SK-N-MC (cell line): ENCODE results near the gene ERC2.

Source experiments
- DNase-seq: peaks from one replicate; pipeline ENCODE4 v3.0.0-alpha.2; 2011; ENCODE audit warnings: low read depth, low spot score
- H3K27ac ChIP-seq: fragments of 200-600 bp; sonication (generic); 2 replicates; pipeline ENCODE4 v1.5.1; 2016; ENCODE audit warnings: mixed run types
- H3K36me3 ChIP-seq: fragments of 200-600 bp; sonication (generic); 2 replicates; pipeline ENCODE4 v1.6.1; 2017; ENCODE audit warnings: antibody characterized with exemption, low read length, mixed read lengths; ENCODE audit not compliant: insufficient read depth
- H3K4me3 ChIP-seq: fragments of 200-600 bp; sonication (generic); 2 replicates; pipeline ENCODE4 v1.5.1; 2016
- H3K9ac ChIP-seq: fragments of 200-600 bp; sonication (generic); 2 replicates; pipeline ENCODE4 v1.8.0; 2017; ENCODE audit warnings: mixed run types, mixed read lengths; ENCODE audit not compliant: insufficient read length
- H3K9me3 ChIP-seq: fragments of 200-600 bp; sonication (generic); 2 replicates; pipeline ENCODE4 v1.6.1; 2017; ENCODE audit warnings: low read depth, mild to moderate bottlenecking, antibody characterized with exemption, low read length, moderate library complexity, mixed read lengths
- EZH2 ChIP-seq: fragments of 200-600 bp; sonication (generic); IDR thresholded peaks from one replicate; pipeline ENCODE4 v1.6.1; 2017; ENCODE audit warnings: antibody characterized with exemption
- FOXP2 ChIP-seq: optimal IDR thresholded peaks from 2 replicates; pipeline ENCODE3; 2011; ENCODE audit warnings: mild to moderate bottlenecking, moderate library complexity; ENCODE audit not compliant: insufficient read depth; ENCODE audit errors: extremely low read length, control extremely low read depth
- POLR2AphosphoS5 ChIP-seq: IDR thresholded peaks from 2 replicates; pipeline ENCODE4 v1.6.1; 2012; ENCODE audit warnings: mild to moderate bottlenecking, low read depth, low read length, borderline replicate concordance

ERC2 gene

GRCh38 chr3:55946574-55947160, 521.6 kb downstream of the ERC2 start:
- Histone ChIP-seq H3K9ac (no peak overlapping the region), H3K36me3 (no peaks in the 10 kb centered on the region), H3K9me3 (no peaks in the 10 kb centered on the region), H3K27ac (no peak overlapping the region), H3K4me3 (no peak overlapping the region)
- no peak for TF ChIP-seq EZH2
- TF ChIP-seq POLR2AphosphoS5 = no peak
- no peak for TF ChIP-seq FOXP2
- no peak for DNase-seq

DNA sequence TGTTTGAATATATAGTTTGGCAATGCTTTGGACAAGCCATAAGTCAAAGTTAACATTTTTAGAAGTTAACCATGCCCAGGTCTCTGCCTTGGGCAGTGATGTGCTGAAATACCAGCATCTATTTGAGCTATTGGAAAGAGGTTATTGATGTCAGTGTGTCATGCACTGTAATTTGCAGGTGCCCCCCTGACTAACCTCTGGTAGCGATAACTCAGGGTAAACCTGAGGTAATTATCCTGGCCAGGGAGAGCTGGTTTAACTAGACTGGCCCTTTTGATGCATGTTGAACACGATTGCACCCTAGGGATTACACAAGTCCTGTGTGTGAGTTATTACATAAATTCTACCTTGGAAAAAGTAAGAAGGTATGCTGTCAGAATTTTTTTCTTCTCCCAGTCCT, 525.4 kb downstream of the ERC2 start:
- no peaks in the 10 kb centered on the region for H3K36me3 ChIP-seq
- no peak overlapping the region for H3K4me3 ChIP-seq
- no peak overlapping the region for H3K9ac ChIP-seq
- H3K27ac ChIP-seq = no peak overlapping the region
- H3K9me3 ChIP-seq = no peaks in the 10 kb centered on the region
- DNase-seq = no peak
- TF ChIP-seq POLR2AphosphoS5 (no peak), EZH2 (no peak), FOXP2 (no peak)

- Histone ChIP-seq H3K9ac (no peak overlapping the region), H3K9me3 (no peaks in the 10 kb centered on the region), H3K4me3 (no peak overlapping the region), H3K36me3 (no peaks in the 10 kb centered on the region), H3K27ac (no peak overlapping the region)
- TF ChIP-seq FOXP2 (no peak), EZH2 (no peak), POLR2AphosphoS5 (no peak)
- DNase-seq = no peak
Measured at GRCh38 chr3:55939287-55939686, 529.0 kb downstream of the ERC2 start.

GRCh38 chr3:55937301-55937700, 531.0 kb downstream of the ERC2 start:
- TF ChIP-seq EZH2 = no peak
- TF ChIP-seq FOXP2 = no peak
- no peak for TF ChIP-seq POLR2AphosphoS5
- Histone ChIP-seq H3K27ac (no peak overlapping the region), H3K36me3 (no peaks in the 10 kb centered on the region), H3K4me3 (no peak overlapping the region), H3K9me3 (no peaks in the 10 kb centered on the region), H3K9ac (no peak overlapping the region)
- no peak for DNase-seq

DNA sequence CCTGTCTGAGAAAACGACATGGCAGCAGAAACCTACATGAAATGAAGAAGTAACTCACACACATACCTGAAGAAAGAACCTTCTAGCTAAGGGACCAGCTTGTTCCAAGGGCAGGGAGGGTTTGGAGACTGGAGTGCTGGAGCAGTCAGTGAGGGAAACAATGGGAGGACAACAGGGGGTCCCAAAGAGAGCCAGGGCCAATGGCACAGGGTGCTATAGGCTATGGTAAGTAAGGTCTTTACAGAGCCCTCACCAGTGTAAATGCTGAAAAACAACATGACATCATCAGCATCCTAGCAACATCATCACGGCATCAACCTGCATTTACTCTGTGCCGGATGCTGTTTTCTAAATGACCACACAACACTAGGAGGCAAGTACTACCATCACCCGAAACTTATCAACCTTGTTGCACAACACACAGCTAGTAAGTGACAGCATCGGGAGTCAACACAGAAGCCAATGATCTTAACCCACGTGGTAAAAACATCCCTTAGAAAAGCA, 531.7 kb downstream of the ERC2 start:
- H3K4me3 ChIP-seq = no peak overlapping the region
- no peak overlapping the region for H3K9ac ChIP-seq
- H3K27ac ChIP-seq = no peak overlapping the region
- no peaks in the 10 kb centered on the region for H3K9me3 ChIP-seq
- DNase-seq = no peak
- TF ChIP-seq FOXP2 (no peak), EZH2 (no peak), POLR2AphosphoS5 (no peak)
- no peaks in the 10 kb centered on the region for H3K36me3 ChIP-seq

DNA sequence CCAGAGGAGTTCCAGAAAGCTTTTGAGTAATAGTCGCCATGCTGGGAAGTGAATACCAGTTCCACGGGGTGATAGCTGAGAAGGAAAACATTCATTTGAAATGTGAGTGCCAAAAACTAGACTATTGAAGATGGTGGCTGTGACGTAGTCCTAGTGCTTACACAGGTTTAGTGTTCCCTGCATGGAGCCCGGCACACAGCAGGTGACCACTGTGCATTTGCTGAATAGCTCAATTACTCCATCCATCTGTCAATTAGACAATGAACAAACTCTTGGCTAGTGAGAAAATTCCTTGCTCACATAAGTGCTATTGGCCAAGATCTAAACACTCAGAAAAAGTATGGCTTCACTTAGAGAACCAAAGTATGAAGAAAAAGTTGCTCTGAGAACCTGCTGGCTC, 533.0 kb downstream of the ERC2 start:
- Histone ChIP-seq H3K27ac (no peak overlapping the region), H3K36me3 (no peaks in the 10 kb centered on the region), H3K9me3 (no peaks in the 10 kb centered on the region), H3K4me3 (no peak overlapping the region), H3K9ac (no peak overlapping the region)
- no peak for DNase-seq
- TF ChIP-seq POLR2AphosphoS5 (no peak), FOXP2 (no peak), EZH2 (no peak)

- no peaks in the 10 kb centered on the region for H3K9me3 ChIP-seq
- H3K36me3 ChIP-seq = no peaks in the 10 kb centered on the region
- H3K4me3 ChIP-seq = no peak overlapping the region
- no peak for DNase-seq
- no peak for TF ChIP-seq EZH2
- TF ChIP-seq FOXP2 = no peak
- TF ChIP-seq POLR2AphosphoS5 = no peak
- H3K9ac ChIP-seq = no peak overlapping the region
- H3K27ac ChIP-seq = no peak overlapping the region
Measured at GRCh38 chr3:55934771-55935170, 533.5 kb downstream of the ERC2 start.

GRCh38 chr3:55929154-55929869, 539.0 kb downstream of the ERC2 start:
- DNase-seq = no peak
- no peaks in the 10 kb centered on the region for H3K36me3 ChIP-seq
- no peaks in the 10 kb centered on the region for H3K9me3 ChIP-seq
- H3K27ac ChIP-seq = no peak overlapping the region
- no peak overlapping the region for H3K9ac ChIP-seq
- TF ChIP-seq FOXP2 (no peak), EZH2 (no peak), POLR2AphosphoS5 (no peak)
- H3K4me3 ChIP-seq = no peak overlapping the region
